MM.1S (cell line): Measurements from ENCODE around the gene SLC38A8.

Experiments used
- EZH2 ChIP-seq: fragments of 300-600 bp; sonication (generic); optimal IDR thresholded peaks from 2 replicates; pipeline ENCODE3; 2017; ENCODE audit warnings: low read depth, mild to moderate bottlenecking, antibody characterized with exemption, low read length, mixed read lengths
- TF ChIP-seq, protein P1 (sequence below): fragments of 300-600 bp; sonication (generic); IDR thresholded peaks from 2 replicates; pipeline ENCODE4 v1.5.1; 2016; ENCODE audit warnings: antibody characterized with exemption, low read length, mixed read lengths

GRCh38 chr16:84031556-84031955, 11.0 kb downstream of the SLC38A8 start:
- TF ChIP-seq, protein P1, sequence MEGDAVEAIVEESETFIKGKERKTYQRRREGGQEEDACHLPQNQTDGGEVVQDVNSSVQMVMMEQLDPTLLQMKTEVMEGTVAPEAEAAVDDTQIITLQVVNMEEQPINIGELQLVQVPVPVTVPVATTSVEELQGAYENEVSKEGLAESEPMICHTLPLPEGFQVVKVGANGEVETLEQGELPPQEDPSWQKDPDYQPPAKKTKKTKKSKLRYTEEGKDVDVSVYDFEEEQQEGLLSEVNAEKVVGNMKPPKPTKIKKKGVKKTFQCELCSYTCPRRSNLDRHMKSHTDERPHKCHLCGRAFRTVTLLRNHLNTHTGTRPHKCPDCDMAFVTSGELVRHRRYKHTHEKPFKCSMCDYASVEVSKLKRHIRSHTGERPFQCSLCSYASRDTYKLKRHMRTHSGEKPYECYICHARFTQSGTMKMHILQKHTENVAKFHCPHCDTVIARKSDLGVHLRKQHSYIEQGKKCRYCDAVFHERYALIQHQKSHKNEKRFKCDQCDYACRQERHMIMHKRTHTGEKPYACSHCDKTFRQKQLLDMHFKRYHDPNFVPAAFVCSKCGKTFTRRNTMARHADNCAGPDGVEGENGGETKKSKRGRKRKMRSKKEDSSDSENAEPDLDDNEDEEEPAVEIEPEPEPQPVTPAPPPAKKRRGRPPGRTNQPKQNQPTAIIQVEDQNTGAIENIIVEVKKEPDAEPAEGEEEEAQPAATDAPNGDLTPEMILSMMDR = no peak
- TF ChIP-seq EZH2 = no peak
